IMR-90 (cell line): Measurements from ENCODE around the gene GLDC. TPM values are rescaled to one million over a fixed set of nuclear protein-coding genes. Genes with fewer than 3 reads are reported as not detected.
A peak's percentile ranks its signal among the peaks of the same experiment; 100 is the strongest.

ENCODE experiments used
- ATAC-seq: fragments of 200-7000 bp; cut with Tn5 transposase; 2 replicates; pipeline ENCODE4 v1.9.1; 2020; ENCODE audit warnings: low read depth, mild to moderate bottlenecking, moderate library complexity
- BruUV-seq: library from RNA; stranded (reverse); fragments of 400-500 nt; replicated peaks from 2 replicates; lab custom pipeline; 2021; lab: Mats Ljungman, UMichigan
- CTCF ChIA-PET: fragments of 300-600 bp; formaldehyde crosslinking; extraction: SDS; loops from one replicate; lab custom pipeline; 2021; ENCODE audit warnings: antibody characterized with exemption; lab: Yijun Ruan, JAX
- POLR2A ChIA-PET: fragments of 300-600 bp; sonication (Branson Sonifier 250); formaldehyde crosslinking; loops from one replicate; lab custom pipeline; 2022; ENCODE audit warnings: antibody characterized with exemption; ENCODE audit not compliant: unreplicated experiment; lab: Charles Lee
- DNase-seq: peaks from one replicate; pipeline ENCODE4 v3.0.0; 2013
- H2AFZ ChIP-seq: replicated peaks from 2 replicates; pipeline ENCODE3; 2013; ENCODE audit warnings: low read length, mild to moderate bottlenecking; ENCODE audit not compliant: poor library complexity
- H2AK5ac ChIP-seq: 2 replicates; pipeline ENCODE4 v1.6.1; 2013; ENCODE audit warnings: low read depth, low read length, inconsistent platforms
- H2AK9ac ChIP-seq: replicated peaks from 2 replicates; pipeline ENCODE3; 2013; ENCODE audit warnings: mild to moderate bottlenecking, low read depth, low read length, moderate library complexity; ENCODE audit not compliant: poor library complexity
- H2BK120ac ChIP-seq: 2 replicates; pipeline ENCODE4 v1.6.1; 2013; ENCODE audit warnings: low read depth, low read length, inconsistent platforms
- H2BK15ac ChIP-seq: 3 replicates; pipeline ENCODE4 v1.6.1; 2013; ENCODE audit warnings: low read depth, low read length, inconsistent platforms
- H2BK20ac ChIP-seq: 2 replicates; pipeline ENCODE4 v1.6.1; 2013; ENCODE audit warnings: low read depth, mild to moderate bottlenecking, inconsistent platforms, low read length, moderate library complexity
- H2BK5ac ChIP-seq: 2 replicates; pipeline ENCODE4 v1.6.1; 2013; ENCODE audit warnings: mild to moderate bottlenecking, low read depth, low read length, inconsistent platforms; ENCODE audit not compliant: poor library complexity, severe bottlenecking
- H3K14ac ChIP-seq: replicated peaks from 2 replicates; pipeline ENCODE4 v1.6.1; 2013; ENCODE audit warnings: low read depth, low read length, inconsistent platforms
- H3K18ac ChIP-seq: 2 replicates; pipeline ENCODE4 v1.6.1; 2013; ENCODE audit warnings: low read depth, low read length, control low read depth
- H3K23ac ChIP-seq: 2 replicates; pipeline ENCODE4 v1.6.1; 2013; ENCODE audit warnings: low read depth, low read length, inconsistent platforms
- H3K27ac ChIP-seq: 2 replicates; pipeline ENCODE4 v1.5.1; 2013; ENCODE audit warnings: mild to moderate bottlenecking, control low read depth, low read length; ENCODE audit not compliant: insufficient read depth
- H3K27me3 ChIP-seq: 2 replicates; pipeline ENCODE4 v1.6.1; 2013; ENCODE audit warnings: low read length; ENCODE audit not compliant: control insufficient read depth, insufficient read depth
- H3K36me3 ChIP-seq: 2 replicates; pipeline ENCODE4 v1.6.1; 2013; ENCODE audit warnings: low read length, mixed read lengths; ENCODE audit not compliant: control insufficient read depth, insufficient read depth
- H3K4ac ChIP-seq: 2 replicates; pipeline ENCODE4 v1.6.1; 2013; ENCODE audit warnings: low read depth, low read length, inconsistent platforms
- H3K4me1 ChIP-seq: 2 replicates; pipeline ENCODE4 v1.6.1; 2013; ENCODE audit warnings: low read length, mixed read lengths; ENCODE audit not compliant: control insufficient read depth, insufficient read depth
- H3K4me2 ChIP-seq: 2 replicates; pipeline ENCODE4 v1.6.1; 2013; ENCODE audit warnings: low read depth, mild to moderate bottlenecking, control low read depth, low read length, moderate library complexity
- H3K4me3 ChIP-seq: 2 replicates; pipeline ENCODE4 v1.5.1; 2013; ENCODE audit warnings: low read depth, mild to moderate bottlenecking, control low read depth, low read length, moderate library complexity; ENCODE audit not compliant: insufficient read depth
- H3K56ac ChIP-seq: 2 replicates; pipeline ENCODE4 v1.6.1; 2013; ENCODE audit warnings: low read length, inconsistent platforms; ENCODE audit not compliant: insufficient read depth; ENCODE audit errors: extremely low read depth
- H3K79me1 ChIP-seq, 2 experiments: 2 replicates each; pipeline ENCODE4 v1.6.1; 2013; ENCODE audit warnings: low read length in 2 of 2, inconsistent platforms in 1 of 2, low read depth in 1 of 2
- H3K9ac ChIP-seq: 2 replicates; pipeline ENCODE4 v1.6.1; 2013; ENCODE audit warnings: low read depth, low read length, control low read depth
- H3K9me1 ChIP-seq: 2 replicates; pipeline ENCODE4 v1.6.1; 2013; ENCODE audit warnings: low read length, inconsistent platforms; ENCODE audit not compliant: insufficient read depth
- H3K9me3 ChIP-seq: 2 replicates; pipeline ENCODE4 v1.6.1; 2013; ENCODE audit warnings: low read length; ENCODE audit not compliant: control insufficient read depth, insufficient read depth
- H4K20me1 ChIP-seq: 2 replicates; pipeline ENCODE4 v1.6.1; 2013; ENCODE audit warnings: low read length, inconsistent platforms; ENCODE audit not compliant: insufficient read depth
- H4K5ac ChIP-seq: 2 replicates; pipeline ENCODE4 v1.6.1; 2013; ENCODE audit warnings: mild to moderate bottlenecking, low read depth, low read length, control low read depth
- H4K8ac ChIP-seq, 2 experiments: 2 replicates each; pipeline ENCODE4 v1.6.1; 2013; ENCODE audit warnings: low read depth in 2 of 2, low read length in 2 of 2, control low read depth in 1 of 2, inconsistent platforms in 1 of 2
- H4K91ac ChIP-seq: 2 replicates; pipeline ENCODE4 v1.6.1; 2013; ENCODE audit warnings: low read depth, low read length, inconsistent platforms; ENCODE audit not compliant: insufficient read depth
- CEBPB ChIP-seq: IDR thresholded peaks from 2 replicates; pipeline ENCODE4 v1.6.1; 2012; ENCODE audit warnings: low read depth, low read length, improper control_type of control experiment
- FOS ChIP-seq: fragments of 150-350 bp; IDR thresholded peaks from 2 replicates; pipeline ENCODE4 v1.6.1; 2016; ENCODE audit warnings: low read depth, low read length
- MXI1 ChIP-seq: IDR thresholded peaks from 2 replicates; pipeline ENCODE4 v1.6.1; 2012; ENCODE audit warnings: low read depth, mild to moderate bottlenecking, low read length, moderate library complexity, borderline replicate concordance
- WGBS, 2 experiments: methylation state at CpG; one replicate each; pipeline versions ENCODE4 v1.1.5 to v1.1.7; 2013; ENCODE audit warnings: missing lambda C conversion rate in 2 of 2; ENCODE audit not compliant: insufficient read length in 1 of 2; ENCODE audit errors: extremely low coverage in 2 of 2; 5-methylcytosine and 5-hydroxymethylcytosine counted together
- dilution Hi-C: fragments of 300-500 bp; cut with HindIII; formaldehyde crosslinking; loops from one replicate; pipeline ENCODE4 v1.14.3; 2018; ENCODE audit warnings: low sequenced_read_pairs; ENCODE audit not compliant: unreplicated experiment
- in situ Hi-C: fragments of 300-500 bp; cut with MboI; formaldehyde crosslinking; loops from 3 replicates; pipeline ENCODE4 v1.14.3; 2019; ENCODE audit warnings: low sequenced_read_pairs, inconsistent platforms, mixed read lengths
- intact Hi-C: fragments of 100-400 bp; cut with micrococcal nuclease; formaldehyde crosslinking; loops from 2 replicates; pipeline ENCODE4 v1.10.0; 2022
- polyA plus RNA-seq, 3 experiments: library from polyadenylated mRNA; depleted of rRNA; stranded (reverse); fragments of >200 nt; gene quantifications; 2 replicates each; pipeline ENCODE4 v1.2.3, GENCODE V29; 2012; ENCODE audit warnings: low replicate concordance in 1 of 3
- total RNA-seq: library from RNA; depleted of rRNA; stranded (reverse); fragments of >200 nt; gene quantifications from 2 replicates; pipeline ENCODE4 v1.2.3, GENCODE V29; 2012

GLDC gene
- total and polyA plus RNA-seq, 2 of the 4 experiments (the other 2 are of a cell fraction), result 0.36 to 0.50 TPM

- no peak overlapping the region for H3K18ac ChIP-seq
- H3K36me3 ChIP-seq, result no peaks in the 10 kb centered on the region
- no peak overlapping the region for H3K9ac ChIP-seq
- no peaks in the 10 kb centered on the region for H3K79me1 ChIP-seq
- H3K4me1 ChIP-seq, result no peaks in the 10 kb centered on the region; the same call in 1 of the 2 replicates
- ChIA-PET CTCF (no interaction called here), POLR2A (no interaction called here)
- H4K5ac ChIP-seq, result no peak overlapping the region
- no peak overlapping the region for H4K8ac ChIP-seq
- BruUV-seq, result no TSS peak
- no peak overlapping the region for H2BK5ac ChIP-seq
- no peak overlapping the region for H2BK15ac ChIP-seq
- no peaks in the 10 kb centered on the region for H3K9me1 ChIP-seq
- H3K23ac ChIP-seq, result no peak overlapping the region
- WGBS, 2 experiments, result 80% methylated on average over 1 of the region's 2 CpGs; no CpG with 5 or more reads in 1 of the 2 experiments
- H3K4me2 ChIP-seq, result no peak overlapping the region
- no peak overlapping the region for H2AK5ac ChIP-seq
- in situ Hi-C loops (no loop called here), intact Hi-C loops (no loop called here), dilution Hi-C loops (no loop called here)
- no peaks in the 10 kb centered on the region for H3K9me3 ChIP-seq
- H2BK20ac ChIP-seq, result no peak overlapping the region
- H2AFZ ChIP-seq, result no peak overlapping the region
- no peaks in the 10 kb centered on the region for H4K20me1 ChIP-seq
- DNase-seq (no peak), ATAC-seq (no peak)
- peaks cover 47% of the 10 kb centered on the region for H3K27me3 ChIP-seq
- TF ChIP-seq FOS (no peak), MXI1 (no peak), CEBPB (peak; percentile 80)
- H3K14ac ChIP-seq, result no peak overlapping the region
- no peak overlapping the region for H3K4me3 ChIP-seq
- H3K56ac ChIP-seq, result no peak overlapping the region
- no peak overlapping the region for H2AK9ac ChIP-seq
- H2BK120ac ChIP-seq, result no peak overlapping the region
- no peak overlapping the region for H3K4ac ChIP-seq
- H3K27ac ChIP-seq, result no peak overlapping the region
- H4K91ac ChIP-seq, result no peak overlapping the region
Observed at GRCh38 chr9:6641961-6642360, 3.6 kb downstream of the GLDC start.
